GM19351 (cell line): ENCODE data around the gene NTF4.
A peak's percentile ranks its signal among the peaks of the same experiment; 100 is the strongest.

Experiments used
- ATAC-seq: cut with Tn5 transposase; IDR thresholded peaks from one replicate; pipeline ENCODE4 v1.9.1; 2021; ENCODE audit warnings: mild to moderate bottlenecking, moderate library complexity; ENCODE audit not compliant: unreplicated experiment

NTF4 gene, protein sequence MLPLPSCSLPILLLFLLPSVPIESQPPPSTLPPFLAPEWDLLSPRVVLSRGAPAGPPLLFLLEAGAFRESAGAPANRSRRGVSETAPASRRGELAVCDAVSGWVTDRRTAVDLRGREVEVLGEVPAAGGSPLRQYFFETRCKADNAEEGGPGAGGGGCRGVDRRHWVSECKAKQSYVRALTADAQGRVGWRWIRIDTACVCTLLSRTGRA

DNA sequence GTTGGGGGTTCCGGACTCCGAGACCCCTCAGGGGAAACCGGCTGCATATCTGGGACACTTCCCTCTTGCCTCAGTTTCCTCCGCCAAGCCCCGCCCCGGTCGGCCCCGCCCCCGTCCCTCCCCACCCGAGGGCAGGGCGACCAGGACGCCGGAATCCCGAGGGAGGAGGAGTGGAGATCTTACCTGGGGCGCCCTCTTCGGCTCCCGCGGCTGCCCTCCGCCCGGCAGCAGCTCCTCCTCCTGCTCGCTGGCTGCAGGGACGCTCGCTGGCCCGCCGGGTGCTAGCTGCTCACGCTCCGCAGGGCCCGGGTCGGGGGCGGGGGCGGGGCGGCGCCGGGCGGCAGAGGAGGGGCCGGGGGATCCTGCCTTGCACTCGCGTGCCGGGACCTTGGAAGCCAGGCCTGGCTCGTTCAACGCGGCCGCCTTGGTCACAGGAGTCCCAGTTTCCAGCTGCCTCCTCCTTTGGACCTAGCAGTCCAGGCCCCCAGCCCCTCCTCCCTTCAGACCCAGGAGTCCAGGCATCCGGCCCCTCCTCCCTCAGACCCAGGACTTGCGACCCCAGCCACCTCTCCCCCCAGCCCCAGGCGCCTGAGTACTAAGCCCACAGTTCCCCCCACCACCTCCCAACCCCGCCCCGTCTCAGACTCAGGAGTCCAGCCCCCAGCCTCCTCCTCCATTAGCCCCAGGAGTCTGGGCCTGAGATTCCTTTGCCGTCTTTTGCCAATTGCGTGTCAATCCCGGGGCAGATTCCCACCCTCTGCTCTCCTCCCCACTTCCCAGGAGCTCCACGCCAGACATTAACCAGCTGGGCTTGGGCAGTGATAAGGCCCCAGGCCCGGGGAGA is at the start of gene NTF4:
NTF4 (minus strand) TSS at position 51 of the 844 bp plus-strand sequence. CDS start 2,821 bp downstream, outside the sequence.
- ATAC-seq: no peak

DNA sequence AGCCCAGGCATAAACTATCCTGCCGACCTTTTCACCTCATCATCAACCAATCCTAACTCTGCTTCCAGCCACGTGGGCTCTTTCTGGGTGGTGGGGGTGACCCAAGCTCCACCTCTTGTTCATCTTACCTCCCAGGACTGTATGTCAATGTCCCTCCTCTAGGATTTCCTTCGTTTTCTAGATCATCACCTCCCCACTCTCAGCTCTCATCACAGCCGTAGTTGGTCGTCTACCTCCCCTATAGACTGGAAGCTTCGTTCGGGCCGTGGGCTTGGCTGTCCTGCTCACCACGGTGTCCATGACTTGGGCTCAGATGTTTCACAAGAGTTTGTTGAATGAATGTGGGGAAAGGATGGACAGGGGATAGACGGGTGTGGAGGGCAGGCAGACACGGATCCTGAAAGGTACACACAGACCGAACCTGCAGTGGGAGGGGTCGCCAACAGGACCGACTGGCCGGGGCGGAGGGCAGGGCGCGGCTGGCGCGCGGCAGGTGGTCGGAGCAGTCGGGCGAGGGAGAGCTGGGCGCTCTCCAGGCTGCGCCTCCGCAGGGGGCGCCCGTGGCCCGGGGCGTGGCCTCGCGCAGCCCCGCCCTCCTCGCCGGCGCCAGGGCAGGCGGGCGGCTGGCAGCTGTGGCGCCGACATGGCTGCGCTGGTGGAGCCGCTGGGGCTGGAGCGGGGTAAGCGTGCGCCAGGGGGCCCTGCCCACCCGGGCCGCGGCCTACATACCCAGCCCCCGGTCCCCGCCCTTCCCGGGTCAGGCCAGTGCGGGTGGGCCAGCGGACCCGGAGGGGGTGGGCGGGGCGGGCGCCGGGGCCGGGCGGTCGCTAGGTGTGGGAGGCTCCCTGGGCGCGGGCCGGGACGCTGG is 49.4 kb upstream of the NTF4 start, which contains the start of gene LIN7B:
LIN7B (plus strand) TSS at position 609 of the 868 bp plus-strand sequence; CDS start at position 644, 35 bp downstream.
- ATAC-seq: peak; percentile 62

DNA sequence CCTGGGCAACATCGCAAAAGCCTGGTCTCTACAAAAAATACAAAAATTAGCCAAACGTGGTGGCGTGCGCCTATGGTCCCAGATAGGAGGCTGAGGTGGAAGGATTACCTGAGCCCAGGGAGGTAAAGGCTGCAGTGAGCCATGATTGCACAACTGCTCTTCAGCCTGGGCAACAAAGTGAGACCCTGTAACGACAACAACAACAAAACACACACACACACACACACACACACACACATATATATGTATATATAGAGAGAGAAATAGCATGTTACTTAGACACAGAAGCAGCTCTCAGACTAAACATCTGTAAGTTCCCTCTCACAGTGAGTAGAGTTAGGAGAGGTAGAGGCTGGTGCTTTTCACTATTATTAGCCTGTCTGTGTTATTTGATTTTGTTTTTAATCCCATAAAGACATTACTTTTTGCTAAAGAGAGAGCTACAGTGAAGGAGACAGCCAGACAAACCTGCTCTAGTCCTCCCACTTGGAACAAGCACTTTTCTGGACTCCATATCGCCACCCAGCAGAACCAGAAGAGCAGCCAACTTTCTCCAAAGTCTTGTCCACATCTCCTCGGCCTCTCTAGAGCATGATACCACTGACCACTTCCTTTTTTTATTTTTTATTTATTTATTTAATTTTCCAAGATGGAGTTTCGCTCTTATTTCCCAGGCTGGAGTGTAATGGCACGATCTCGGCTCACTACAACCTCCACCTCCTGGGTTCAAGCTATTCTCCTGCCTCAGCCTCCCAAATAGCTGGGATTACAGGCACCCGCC is 46.8 kb upstream of the NTF4 start:
- ATAC-seq: no peak

DNA sequence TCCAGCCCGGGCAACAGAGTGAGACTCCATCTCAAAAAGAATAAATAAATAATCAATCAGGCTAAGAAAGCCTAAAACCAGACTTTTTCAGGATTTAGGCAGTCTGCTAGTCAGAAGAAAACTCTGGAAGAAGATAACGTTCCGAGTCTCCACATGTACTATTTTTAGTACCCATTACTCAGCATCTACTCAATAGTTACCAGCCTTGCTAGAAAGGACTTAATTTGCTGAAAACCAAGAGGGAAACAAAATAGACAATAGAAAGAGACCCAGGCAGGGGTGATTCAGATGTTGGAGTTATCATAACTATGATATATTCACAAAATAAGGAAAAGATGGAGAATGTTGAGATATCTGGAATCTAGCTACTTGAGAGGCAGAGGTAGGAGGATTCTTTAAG is 45.9 kb upstream of the NTF4 start:
- ATAC-seq: no peak

DNA sequence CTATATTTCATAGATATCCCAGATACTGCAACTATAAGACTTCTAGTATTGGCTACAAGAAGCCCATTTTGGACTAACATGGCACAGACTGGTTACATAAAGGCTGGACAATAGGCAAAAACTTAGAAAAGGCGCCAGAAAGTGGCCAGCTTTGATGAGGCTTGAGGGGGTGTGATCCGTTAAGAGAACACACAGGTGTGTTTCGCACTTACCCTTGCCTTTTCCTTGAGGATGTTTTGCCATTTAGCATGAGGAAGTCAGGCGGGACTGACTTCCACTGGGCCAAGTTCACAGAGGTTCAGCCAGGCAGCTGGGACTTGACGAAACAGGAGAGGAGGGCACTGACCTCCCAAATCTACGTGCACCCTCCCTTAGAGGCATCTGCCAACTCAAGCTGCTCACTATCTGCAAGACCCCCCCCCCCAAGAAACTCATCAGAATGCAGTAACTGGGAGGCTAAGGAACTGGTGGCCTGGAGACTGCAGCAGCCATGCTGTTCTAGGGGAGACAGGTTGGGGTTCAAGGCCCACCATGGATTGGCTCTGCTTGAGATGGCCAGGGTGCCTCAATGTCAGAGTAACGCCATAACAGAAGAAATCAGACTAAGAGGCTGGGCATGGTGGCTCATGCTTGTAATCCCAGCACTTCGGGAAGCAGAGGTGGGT is 45.1 kb upstream of the NTF4 start:
- no peak for ATAC-seq

DNA sequence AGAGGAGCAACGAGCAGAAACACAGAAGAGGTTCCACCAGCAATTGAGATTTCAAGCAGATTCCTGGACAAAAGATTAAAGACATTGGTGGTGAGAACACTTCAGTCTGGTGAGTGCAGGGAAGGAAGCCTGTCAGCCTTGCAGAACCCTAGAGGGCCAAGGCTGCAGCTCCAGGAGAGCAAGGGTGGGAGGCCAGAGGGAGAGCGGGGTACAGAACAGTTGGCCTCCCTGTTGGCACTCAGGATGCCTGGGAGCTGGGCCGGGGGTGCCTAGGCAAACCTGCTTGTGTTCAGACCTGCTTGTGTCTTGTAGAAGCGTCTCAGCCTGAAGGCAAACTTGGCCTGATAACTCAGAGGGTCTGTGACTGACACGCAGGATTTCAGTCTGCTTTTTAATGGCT is 44.4 kb upstream of the NTF4 start:
- no peak for ATAC-seq

DNA sequence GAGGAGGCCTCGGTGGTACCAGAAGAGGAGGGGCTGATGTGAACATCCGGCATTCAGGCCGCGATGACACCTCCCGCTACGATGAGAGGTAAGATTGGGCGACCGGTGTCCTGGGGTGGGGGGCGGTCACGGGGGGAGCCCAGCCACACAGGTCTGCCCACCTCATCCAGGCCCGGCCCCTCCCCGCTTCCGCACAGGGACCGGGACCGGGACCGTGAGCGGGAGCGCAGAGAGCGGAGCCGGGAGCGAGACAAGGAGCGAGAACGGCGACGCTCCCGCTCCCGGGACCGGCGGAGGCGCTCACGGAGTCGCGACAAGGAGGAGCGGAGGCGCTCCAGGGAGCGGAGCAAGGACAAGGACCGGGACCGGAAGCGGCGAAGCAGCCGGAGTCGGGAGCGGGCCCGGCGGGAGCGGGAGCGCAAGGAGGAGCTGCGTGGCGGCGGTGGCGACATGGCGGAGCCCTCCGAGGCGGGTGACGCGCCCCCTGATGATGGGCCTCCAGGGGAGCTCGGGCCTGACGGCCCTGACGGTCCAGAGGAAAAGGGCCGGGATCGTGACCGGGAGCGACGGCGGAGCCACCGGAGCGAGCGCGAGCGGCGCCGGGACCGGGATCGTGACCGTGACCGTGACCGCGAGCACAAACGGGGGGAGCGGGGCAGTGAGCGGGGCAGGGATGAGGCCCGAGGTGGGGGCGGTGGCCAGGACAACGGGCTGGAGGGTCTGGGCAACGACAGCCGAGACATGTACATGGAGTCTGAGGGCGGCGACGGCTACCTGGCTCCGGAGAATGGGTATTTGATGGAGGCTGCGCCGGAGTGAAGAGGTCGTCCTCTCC is 43.2 kb upstream of the NTF4 start:
- ATAC-seq: no peak

DNA sequence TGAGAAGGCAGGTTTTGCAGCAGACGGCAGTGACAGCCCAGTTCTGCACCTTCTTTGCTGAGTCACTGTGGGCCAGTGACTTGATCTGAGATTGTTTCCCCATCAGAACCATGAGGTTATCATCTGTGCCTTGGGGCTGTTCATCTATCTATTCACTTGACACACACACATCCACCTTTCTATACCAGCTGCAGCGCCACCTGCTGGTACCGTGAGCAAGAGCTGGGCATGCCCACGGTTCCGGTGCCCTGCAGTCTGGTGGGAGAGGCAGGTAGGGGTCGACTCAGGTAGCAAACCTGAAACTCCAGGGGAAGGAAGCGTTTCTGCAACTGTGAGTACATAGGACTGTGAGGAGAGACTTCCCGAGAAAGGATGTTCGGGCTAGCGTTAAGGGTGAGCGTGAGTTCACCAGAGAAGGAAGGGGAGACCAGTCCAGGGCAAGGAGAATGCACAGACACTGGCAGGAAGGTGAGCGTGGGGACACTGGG is 42.1 kb upstream of the NTF4 start:
- ATAC-seq: no peak

DNA sequence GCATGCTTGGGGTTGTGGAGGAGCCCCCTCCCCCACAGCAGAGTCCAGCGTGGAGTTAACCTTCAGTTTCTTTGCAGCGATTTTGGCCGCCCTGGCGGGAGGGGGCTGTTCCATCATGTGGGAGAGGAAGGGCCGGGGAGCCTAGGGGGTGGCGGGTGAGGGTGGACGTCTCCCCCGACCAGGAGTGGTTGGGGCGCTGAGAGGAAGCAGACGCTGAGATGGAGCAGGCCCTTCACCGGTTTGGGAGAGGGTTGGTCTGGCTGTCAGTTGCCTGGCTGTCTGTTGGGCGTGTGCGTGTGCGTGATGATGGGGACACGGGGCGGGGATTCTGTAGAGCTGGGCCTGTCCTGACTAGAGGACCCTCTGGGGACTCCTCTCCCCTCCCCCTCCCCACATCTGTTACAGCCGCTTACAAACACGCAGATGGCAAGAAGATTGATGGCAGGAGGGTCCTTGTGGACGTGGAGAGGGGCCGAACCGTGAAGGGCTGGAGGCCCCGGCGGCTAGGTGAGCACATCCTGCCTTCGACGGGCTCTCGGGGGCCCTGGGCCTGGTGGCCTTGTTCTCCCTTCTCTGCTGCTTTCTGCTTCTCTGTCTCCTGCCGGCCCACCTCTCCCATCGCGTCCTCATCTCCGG is 39.7 kb upstream of the NTF4 start:
- ATAC-seq: no peak

DNA sequence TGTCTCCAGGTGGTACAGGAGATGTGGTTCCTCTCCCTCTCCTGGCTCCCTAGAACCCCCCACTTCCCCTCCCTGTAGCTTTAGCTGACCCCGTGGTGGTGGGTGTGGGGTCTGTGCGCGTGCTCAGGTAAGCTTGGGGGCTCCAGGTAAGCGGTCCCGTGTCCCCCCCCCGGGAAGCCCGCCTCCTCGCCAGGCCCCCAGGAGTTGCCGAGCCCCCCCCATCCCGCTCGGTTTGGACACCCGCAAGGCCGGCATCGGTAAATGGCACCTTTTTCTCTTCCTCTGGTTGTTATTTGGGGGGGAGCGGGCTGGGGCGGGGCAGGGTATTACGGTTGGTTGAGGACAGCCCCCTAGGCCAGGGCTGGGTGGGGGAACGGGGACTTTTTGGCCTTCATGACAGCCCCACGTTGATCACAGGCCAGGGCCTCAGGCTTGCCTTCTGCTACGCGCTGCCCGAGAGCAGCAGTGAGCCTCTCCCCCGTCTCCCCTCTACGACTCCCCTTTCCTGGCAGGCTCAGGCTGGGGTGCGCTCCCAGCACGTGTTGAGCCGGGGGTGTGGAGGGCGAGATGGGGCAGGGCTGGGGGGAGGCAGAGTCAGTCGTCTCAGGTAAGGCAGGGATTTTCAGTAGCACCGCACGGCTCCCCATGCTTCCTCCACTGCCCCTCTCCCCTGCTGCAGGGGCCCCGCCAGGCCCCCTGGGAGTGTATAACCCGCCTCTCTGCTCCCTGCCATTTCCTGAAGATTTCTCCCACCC is 38.9 kb upstream of the NTF4 start:
- no peak for ATAC-seq

DNA sequence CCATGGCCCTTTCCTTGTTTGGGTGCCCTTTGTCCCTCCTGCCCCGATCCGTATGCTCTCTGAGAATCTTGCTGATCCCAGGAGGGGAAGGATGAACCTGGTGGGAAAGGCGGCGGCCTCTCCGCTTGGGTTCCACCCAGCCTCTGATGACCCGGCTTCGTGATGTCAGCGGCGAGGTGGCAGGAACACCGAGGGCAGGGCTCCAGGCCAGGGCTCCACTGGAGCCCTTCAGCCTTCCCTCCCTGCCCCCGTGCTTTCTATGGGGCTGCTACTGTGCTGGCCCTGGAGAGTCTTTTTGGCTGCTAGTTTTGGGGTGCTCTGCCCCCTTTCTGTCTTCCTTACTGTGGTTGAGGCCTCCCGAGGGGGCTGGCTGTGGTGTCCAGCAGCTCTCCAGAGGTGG is 37.7 kb upstream of the NTF4 start:
- ATAC-seq: no peak

DNA sequence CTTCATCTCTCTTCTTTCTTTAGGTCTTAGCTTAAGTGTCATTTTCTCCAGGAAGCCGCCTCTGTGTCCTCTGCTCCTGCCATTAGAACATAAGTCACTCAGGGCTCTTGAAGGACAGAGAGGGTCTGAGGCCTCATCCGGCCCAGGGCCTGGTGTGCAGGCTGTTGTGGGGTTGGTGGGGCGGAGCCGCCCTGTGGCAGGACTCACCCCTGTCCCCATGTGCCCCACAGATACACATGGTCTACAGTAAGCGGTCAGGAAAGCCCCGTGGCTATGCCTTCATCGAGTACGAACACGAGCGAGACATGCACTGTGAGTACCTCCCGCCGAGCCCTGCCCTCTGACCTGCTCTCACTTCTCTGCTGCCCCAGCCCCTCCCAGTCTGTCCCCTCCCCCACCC is 36.5 kb upstream of the NTF4 start:
- no peak for ATAC-seq

DNA sequence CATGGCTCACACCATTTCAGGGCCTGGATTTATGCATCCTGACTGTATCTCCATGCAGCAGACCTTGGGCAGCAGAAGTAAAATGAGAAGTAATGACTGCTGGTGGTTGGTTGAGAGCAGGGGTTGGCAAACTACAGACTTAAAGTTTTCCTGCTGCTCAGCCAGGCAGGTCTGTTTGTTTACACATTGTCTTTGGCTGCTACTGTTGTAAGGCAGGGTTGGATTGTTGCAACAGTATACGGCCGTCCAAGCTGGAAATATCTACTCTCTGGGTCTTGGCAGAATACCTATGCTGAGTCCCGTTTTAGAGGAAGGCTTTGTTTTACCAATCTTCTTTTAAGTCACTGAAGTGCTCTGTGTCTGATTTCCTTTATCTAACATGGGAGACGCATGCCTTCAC is 34.2 kb upstream of the NTF4 start:
- ATAC-seq: no peak

DNA sequence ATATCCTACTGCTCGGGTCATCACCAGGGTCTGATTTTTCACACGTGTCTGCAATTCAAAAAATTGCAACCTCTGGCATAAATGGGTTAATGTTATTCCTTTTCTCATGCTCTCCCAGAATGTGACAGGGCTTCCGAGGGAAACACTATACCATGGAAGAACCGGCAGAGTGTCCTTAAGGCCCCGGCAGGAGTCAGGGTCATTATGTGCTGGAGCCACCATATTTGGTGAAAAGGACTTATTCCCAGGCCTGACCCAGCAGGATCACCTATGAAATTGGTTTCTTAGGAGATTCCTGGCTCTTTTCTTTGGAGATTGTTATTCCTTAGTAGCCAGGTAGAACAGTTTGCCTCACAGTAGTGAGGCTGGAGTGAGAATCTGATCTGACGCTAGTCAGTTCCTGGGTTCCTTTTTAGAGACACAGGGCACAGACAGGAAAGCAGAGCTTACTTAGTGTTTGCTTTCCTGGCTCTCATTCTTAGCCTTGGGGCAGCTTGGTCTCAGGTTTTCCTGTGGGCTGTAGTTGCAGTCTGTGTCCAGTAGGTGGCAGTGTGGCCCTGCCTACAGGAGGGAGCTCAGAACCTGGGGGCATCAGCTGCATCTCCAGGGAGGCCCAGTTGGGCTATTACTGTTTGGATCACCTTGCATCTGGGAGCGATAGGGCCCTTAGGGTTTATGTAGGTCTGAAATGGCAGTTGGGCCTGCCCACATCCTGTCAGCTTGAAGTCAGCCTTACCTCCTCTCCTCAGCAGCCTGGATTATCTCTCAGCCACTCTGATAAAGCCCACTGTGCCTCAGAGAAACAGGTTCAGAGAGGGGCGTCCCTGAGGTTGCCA is 33.1 kb upstream of the NTF4 start:
- ATAC-seq: no peak

DNA sequence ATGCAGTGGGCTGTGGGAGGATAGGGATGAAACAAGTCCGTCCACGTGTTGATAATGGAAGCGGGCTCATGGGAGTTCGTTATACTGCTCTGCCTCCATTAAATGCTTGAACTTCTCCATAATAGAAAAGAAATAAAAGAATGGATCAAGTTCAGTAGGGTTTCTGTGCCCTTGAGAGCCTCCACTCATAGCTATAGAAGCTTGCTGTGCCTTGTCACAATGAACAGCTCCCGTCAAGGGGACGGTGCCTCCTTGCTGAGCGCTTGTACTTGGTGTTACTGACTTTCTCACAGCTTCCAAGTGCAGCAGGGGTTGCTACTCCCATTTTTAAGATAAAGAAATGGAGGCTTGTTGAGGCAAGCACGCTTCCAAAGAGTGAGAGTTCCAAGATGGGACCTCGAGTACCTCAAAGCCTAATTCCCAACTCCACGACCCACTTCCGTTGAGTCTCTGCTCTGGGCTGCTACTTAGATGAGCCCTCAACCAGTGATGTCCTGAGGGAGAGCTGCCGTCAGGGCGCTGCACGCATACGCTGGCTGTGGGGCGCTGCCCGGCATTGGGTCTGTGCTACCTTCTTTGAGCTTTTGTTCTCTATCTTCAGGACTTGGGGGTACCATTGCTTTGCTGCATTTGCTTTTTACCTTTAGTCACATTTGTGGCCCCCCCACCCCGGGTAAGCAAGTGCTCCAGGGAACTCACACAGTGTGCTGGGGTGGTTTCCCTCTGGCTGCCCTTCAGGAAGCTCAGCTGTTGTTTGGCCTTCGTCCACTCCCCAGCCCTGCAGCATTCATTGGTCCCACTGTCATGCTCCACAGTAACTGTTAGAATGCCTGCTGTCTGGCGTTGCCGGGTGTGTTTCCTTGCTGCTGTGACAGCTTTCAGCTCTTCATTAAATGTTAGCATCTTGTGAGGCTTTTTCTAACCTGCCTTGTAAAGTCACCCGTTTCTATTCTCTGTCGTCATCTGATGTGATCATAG is 30.2 kb upstream of the NTF4 start:
- ATAC-seq: no peak

DNA sequence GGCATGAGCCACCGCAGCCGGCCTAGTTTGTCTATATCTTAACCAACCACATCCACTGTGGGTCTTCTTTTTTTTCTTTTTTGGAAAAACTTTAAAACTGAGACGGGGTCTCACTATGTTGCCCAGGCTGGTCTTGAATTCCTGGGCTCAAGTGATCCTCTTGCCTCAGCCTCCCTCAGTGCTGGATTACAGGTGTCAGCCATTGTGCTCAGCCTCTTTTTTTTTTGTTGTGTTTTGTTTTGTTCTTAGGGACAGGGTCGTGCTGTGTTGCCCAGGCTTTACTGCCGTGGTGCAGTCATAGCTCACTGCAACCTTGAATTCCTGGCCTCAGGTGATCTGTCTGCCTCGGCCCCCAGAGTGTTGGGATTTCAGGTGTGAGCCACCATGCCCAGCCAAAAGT is 28.1 kb upstream of the NTF4 start:
- ATAC-seq: no peak
